Posterior vena cava (tissue), 2 donors: ENCODE results near the gene TBXA2R. TPM values are rescaled to one million over a fixed set of nuclear protein-coding genes. Genes with fewer than 3 reads are reported as not detected.
"Not testable (repeated sequence)": the region's sequence is repeated elsewhere in the genome, so short reads cannot be mapped to it uniquely, and the experiment has no call there.

Source experiments
- DNase-seq: peaks from one replicate; pipeline ENCODE4 v3.0.0-alpha.2; 2020; ENCODE audit warnings: low spot score
- intact Hi-C, 2 donors: fragments of 100-400 bp; cut with DNase I; formaldehyde crosslinking; loops; one replicate each; pipeline versions ENCODE4 v1.14.1 to v1.14.2; 2022 to 2023
- long read RNA-seq, 2 donors: library from polyadenylated mRNA; unstranded; transcript quantifications; one replicate each; pipeline ENCODE4 v2.0.0, GENCODE V29; 2020 to 2021
- total RNA-seq, 2 donors: library from RNA; stranded (reverse); fragmentation: NEBNext Ultra II Directional; extraction: Animal tissue kit (Norgen Biotek cat#: 25700); gene quantifications; one replicate each; pipeline ENCODE4 v1.2.1, GENCODE V29; 2021
- donor health status: DM: yes; HTN: yes; CAD: no.
- donor health status: DM: yes; HTN: yes; CAD: no.

Gene TBXA2R
- total RNA-seq, result 10 to 100 TPM; 46.9 to 49.6 TPM
- long read RNA-seq, donor 1, transcript TBXA2R-201 (3 exons, 2,608 nt), result major isoform, 33 of 47 reads
- long read RNA-seq, donor 1, partial matches to known transcripts, result 8 of 47 reads
- long read RNA-seq, donor 1, other reads (novel, unspliced or antisense), result 5 of 47 reads
- long read RNA-seq, donor 2, transcript TBXA2R-201 (3 exons, 2,608 nt), result major isoform, 56 of 91 reads
- long read RNA-seq, donor 2, transcript TBXA2R-202 (4 exons, 1,494 nt), result minor isoform, 9 of 91 reads
- long read RNA-seq, donor 2, partial matches to known transcripts, result 14 of 91 reads
- long read RNA-seq, donor 2, other reads (novel, unspliced or antisense), result 12 of 91 reads

DNA sequence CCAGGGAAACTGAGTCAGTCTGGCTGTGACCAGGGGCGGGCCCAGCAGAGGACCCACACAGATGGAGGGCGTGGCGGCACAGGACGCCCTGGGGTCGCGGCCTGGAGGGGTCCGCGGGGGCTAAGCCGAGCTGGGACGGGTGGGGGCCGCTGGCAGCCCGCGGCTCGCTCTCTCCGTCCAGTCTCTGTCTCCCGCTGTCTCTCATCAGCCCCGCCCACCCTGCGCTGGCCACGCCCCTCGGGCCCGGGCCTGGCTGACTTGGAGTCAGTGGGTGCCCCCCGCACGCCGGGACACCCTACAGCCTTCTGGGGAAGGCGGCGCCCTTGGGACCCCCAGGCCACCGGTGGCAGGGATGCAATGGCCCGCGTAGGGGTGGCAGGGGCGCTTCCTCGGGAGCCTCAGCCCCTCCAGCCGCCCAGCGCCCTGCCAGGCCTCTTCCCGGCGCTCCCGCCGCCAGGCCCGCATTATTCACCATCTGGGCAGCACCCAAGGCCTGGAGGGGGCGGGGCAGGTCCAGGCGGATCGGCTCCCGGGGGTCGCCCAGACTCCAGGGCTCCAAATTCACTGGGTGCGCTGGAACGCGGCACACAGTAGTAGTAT, at the start of gene TBXA2R:
Gene TBXA2R, minus strand, starts transcription at position 186 of the 600 bp plus-strand sequence. CDS start 6,241 bp downstream, outside the sequence.
- intact Hi-C loops, result no loop called here
- DNase-seq, result peak; percentile 91

- no peak for DNase-seq
- intact Hi-C loops, result no loop called here
These were observed 49.5 kb upstream of the TBXA2R start for GRCh38 chr19:3656073-3656746.

GRCh38 chr19:3655402-3656072, 48.9 kb upstream of the TBXA2R start:
- intact Hi-C loops, result no loop called here
- no peak for DNase-seq

DNA sequence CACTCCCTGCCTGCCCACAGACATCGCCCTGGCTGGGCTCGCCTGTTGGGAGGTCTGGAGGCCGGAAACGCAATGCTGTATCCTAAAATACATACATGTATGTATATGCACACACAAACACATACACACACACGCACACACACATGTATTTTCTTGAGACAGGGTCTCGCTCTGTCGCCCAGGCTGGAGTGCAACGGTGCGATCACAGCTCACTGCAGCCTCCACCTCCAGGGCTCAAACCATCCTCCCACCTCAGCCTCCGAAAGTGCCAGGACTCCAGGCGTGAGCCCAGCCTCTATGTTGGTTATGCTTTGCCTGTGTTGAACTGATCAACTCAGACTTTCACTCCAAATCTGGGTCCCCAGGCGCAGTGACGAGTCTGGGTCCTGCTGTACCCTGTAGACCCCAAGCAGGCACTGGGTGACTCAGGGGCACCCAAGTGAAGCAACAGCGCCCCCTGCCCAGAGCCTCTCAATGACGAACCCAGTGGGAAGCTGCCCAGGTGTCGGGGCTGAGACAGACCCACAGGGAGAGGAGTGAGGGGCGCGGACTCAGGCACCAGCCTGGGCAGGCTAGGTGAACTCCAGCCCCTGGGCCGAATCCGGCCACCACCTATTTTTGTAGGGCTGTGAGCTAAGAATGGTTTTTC, 47.3 kb upstream of the TBXA2R start:
- intact Hi-C loops, result no loop called here
- DNase-seq, result no peak

DNA sequence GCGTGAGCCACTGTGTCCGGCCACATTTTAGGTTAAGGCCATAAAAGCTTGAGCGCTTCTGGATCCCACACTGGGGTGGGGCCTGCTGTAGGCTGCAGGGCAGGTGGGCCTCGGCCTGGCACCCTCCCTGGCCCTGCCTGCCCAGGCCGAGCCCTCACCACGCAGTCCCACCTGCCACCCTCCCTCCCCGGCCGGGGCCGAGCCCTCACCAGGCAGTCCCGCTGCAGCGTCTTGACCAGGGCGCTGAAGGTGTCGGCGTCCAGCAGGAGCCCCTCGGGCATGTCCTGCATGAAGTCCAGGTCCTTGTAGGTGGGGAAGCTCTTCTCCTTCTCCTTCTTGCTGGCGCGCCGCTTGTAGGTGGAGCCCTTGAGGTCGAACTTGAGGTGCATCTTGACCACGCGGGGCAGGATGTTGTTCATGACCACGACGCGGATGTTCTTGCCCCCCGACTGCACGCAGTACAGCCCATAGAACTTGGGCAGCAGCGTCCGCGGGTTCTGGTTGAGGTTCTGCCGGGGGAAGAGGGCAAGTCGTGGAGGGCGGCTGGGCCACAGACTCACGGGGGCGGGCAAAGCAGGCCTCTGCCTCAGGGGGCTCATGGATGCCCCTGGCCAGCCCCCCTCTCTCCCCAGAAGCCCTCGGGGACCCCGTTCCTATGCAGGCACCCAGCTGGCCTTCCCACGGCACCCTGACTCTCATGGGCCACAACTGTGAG, 46.6 kb upstream of the TBXA2R start:
- no peak for DNase-seq
- intact Hi-C loops, result no loop called here

- intact Hi-C loops, result no loop called here
- DNase-seq, result no peak
These were observed 45.7 kb upstream of the TBXA2R start for GRCh38 chr19:3652422-3652821.

GRCh38 chr19:3651684-3652083, 45.0 kb upstream of the TBXA2R start:
- intact Hi-C loops, result no loop called here
- DNase-seq, result no peak

DNA sequence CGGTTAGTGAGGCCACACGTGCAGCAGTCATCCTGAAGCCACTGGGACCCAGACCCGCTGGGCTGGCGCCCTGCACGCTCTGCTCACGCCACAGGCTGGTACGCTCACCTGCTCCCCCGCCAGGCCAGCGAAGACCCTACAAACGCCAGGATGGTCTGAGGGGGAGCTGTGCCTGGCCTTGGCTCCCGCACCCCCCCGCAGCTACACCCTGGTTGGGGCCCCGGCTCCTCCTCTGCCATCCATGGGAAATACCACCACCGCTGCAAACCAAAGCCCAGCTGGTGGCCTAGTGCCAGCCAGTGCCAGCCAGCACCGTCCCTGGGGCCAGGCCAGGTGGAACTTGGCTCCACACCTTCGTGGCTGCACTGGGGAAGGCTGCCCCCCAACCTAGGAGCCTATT, 43.2 kb upstream of the TBXA2R start:
- DNase-seq, result no peak
- intact Hi-C loops, result no loop called here

DNA sequence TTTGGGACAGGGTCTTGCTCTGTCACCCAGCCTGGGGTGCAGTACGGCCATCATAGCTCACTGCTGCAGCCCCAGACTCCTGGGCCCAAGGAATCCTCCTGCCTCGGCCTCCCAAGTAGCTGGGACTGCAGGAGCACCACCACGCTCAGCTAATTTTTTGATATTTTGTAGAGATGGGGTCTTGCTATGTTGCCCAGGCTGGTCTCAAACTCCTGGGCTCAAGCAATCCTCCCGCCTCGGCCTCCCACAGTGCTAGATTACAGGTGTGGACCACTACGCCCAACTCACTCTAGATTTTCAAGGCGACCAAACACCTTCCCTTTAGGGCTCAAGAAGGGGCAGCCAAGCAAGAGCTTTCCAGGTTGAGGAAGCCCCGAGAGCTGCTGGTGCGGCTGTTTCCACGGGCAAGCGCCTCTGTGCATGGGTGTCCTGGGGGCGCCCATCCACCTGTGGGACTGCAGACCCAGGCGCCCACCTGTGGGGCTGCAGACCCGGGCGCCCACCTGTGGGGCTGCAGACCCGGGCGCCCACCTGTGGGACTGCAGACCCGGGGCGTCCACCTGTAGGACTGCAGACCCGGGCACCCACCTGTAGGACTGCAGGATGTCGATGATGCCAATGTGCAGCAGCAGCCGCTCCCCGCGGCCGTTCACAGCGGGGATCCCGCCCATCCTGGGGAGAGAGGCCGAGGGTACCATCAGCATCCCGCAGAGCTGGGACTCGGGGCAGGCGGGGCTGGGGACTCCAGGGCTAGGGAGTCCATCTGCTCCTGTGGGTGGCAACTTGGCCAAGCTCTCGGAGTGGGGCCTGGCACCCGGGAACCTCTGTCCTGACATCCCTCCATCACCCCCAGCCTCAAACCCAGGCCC, 41.6 kb upstream of the TBXA2R start:
- intact Hi-C loops, result loop anchor here in 1 of 2 donors (1.0 kb wide), 1 partner anchor 132 kb away; no protein-coding TSS in a partner anchor
- DNase-seq, result no peak

DNA sequence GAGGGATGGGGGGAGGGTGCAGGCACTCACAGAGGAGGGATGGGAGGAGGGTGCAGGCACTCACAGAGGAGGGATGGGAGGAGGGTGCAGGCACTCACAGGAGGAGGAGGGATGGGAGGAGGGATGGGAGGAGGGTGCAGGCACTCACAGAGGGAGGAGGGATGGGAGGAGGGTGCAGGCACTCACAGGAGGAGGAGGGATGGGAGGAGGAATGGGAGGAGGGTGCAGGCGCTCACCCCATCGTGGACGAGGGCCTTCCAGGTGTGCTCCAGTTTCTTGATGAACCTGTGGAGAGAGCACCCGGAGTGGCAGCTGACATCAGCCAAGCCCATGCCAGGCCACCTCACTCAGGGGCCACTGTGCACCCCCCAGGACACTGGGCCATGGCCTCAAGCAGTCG, 40.4 kb upstream of the TBXA2R start:
- DNase-seq, intact Hi-C loops: not testable (repeated sequence)

- intact Hi-C loops, result no loop called here
- no peak for DNase-seq
These were observed 39.8 kb upstream of the TBXA2R start for GRCh38 chr19:3646336-3647092.

GRCh38 chr19:3645726-3646125, 39.1 kb upstream of the TBXA2R start:
- DNase-seq, result no peak
- intact Hi-C loops, result no loop called here

- intact Hi-C loops, result no loop called here
- DNase-seq, result no peak
These were observed 38.4 kb upstream of the TBXA2R start for GRCh38 chr19:3645067-3645396.

GRCh38 chr19:3644351-3645066, 37.8 kb upstream of the TBXA2R start:
- intact Hi-C loops, result no loop called here
- no peak for DNase-seq

DNA sequence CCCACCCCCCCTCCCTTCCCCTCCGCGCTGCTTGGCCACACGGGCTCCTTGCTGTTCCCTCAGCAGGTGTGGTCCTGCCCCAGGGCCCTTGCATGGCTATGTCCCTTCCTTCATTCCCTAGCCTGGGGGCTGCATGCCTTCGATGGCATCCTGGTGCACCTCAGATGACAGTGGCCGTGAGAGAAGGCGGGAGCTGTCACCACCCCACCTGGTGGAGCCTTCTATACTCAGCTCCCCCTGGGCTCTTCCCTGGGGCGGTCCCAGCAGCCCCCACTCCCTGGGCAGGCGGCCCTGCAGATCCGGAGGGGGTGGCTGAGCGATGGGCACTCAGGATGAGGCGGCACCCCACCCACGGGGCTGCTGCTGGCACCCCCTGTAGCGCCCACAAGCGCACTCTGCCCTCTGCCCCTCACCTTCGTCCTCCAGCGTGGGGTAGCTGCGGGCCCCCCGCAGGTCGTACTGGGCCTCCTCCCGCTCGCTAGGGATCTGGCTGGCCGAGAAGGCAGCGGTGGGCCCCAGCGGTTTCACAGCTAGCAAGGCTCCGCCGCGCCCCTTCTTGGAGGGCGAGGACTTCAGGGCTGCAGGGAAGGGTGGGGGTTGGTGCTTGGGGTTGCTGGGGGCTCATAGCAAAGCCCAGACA, 37.1 kb upstream of the TBXA2R start:
- DNase-seq, result no peak
- intact Hi-C loops, result no loop called here

GRCh38 chr19:3642987-3643673, 36.5 kb upstream of the TBXA2R start:
- intact Hi-C loops, result no loop called here
- DNase-seq, result no peak
